Endodermal cell (in vitro differentiated cells): ENCODE results near the gene FAM72A. TPM values are rescaled to one million over a fixed set of nuclear protein-coding genes. Genes with fewer than 3 reads are reported as not detected.

Source experiments
- DNase-seq: peaks from one replicate; pipeline ENCODE4 v3.0.0-alpha.2; 2017
- H3K27ac ChIP-seq: 2 replicates; pipeline ENCODE4 v1.5.1; 2013; ENCODE audit warnings: mild to moderate bottlenecking, low read depth, low read length, moderate library complexity
- H3K27me3 ChIP-seq: 2 replicates; pipeline ENCODE4 v1.6.1; 2013; ENCODE audit warnings: mild to moderate bottlenecking, low read length, moderate library complexity; ENCODE audit not compliant: insufficient read depth, control insufficient read depth, poor library complexity, severe bottlenecking
- H3K36me3 ChIP-seq: 2 replicates; pipeline ENCODE4 v1.7.0; 2013; ENCODE audit warnings: mild to moderate bottlenecking, low read length, moderate library complexity; ENCODE audit not compliant: control insufficient read depth, insufficient read depth
- H3K4me1 ChIP-seq: one replicate; pipeline ENCODE4 v1.7.0; 2013; ENCODE audit warnings: low read length; ENCODE audit not compliant: control insufficient read depth, insufficient read depth
- H3K4me3 ChIP-seq: 2 replicates; pipeline ENCODE4 v1.5.1; 2013; ENCODE audit warnings: mild to moderate bottlenecking, low read length, moderate library complexity
- H3K9ac ChIP-seq: 2 replicates; pipeline ENCODE4 v1.6.1; 2013; ENCODE audit warnings: mild to moderate bottlenecking, low read length, moderate library complexity; ENCODE audit not compliant: poor library complexity, severe bottlenecking; ENCODE audit errors: extremely low read depth
- H3K9me3 ChIP-seq: 2 replicates; pipeline ENCODE4 v1.6.1; 2013; ENCODE audit warnings: mild to moderate bottlenecking, low read length, moderate library complexity; ENCODE audit not compliant: control insufficient read depth
- H3K27ac Mint-ChIP-seq: 2 replicates; pipeline ENCODE4 v1.8.0; 2020; ENCODE audit warnings: mixed read lengths
- H3K27me3 Mint-ChIP-seq: 2 replicates; pipeline ENCODE4 v1.8.0; 2021; ENCODE audit warnings: mild to moderate bottlenecking, mixed read lengths; ENCODE audit not compliant: insufficient read depth
- H3K36me3 Mint-ChIP-seq: 2 replicates; pipeline ENCODE4 v1.8.0; 2020; ENCODE audit warnings: low read depth, mixed read lengths
- H3K4me1 Mint-ChIP-seq: 2 replicates; pipeline ENCODE4 v1.8.0; 2020; ENCODE audit warnings: mixed read lengths
- H3K4me3 Mint-ChIP-seq: 2 replicates; pipeline ENCODE4 v1.8.0; 2020; ENCODE audit warnings: mild to moderate bottlenecking, moderate library complexity, mixed read lengths
- H3K9me3 Mint-ChIP-seq: 2 replicates; pipeline ENCODE4 v1.8.0; 2020; ENCODE audit warnings: mild to moderate bottlenecking, mixed read lengths
- WGBS, 2 experiments: methylation state at CpG; one replicate each; pipeline versions ENCODE4 v1.1.5 to v1.1.7; 2013; ENCODE audit warnings: missing lambda C conversion rate in 2 of 2, mixed read lengths in 1 of 2; ENCODE audit not compliant: insufficient coverage in 1 of 2, insufficient read length in 1 of 2; 5-methylcytosine and 5-hydroxymethylcytosine counted together
- total RNA-seq, 2 donors: library from RNA; stranded (reverse); fragmentation: NEBNext Ultra II Directional in 1 of 2; extraction: Animal tissue kit (Norgen Biotek cat#: 25700) in 1 of 2; gene quantifications; 2 replicates in 1 of 2; 3 replicates in 1 of 2; pipeline ENCODE4 v1.2.1, GENCODE V29; 2021
- TF ChIP-seq, protein P1 (sequence below): fragments of 200-600 bp; sonication (generic); conservative IDR thresholded peaks from 2 replicates; pipeline ENCODE4 v1.5.0; 2021; ENCODE audit warnings: antibody characterized with exemption, mild to moderate bottlenecking

FAM72A gene
- total RNA-seq, 2 donors from 2014 or later = 8.4 to 16.4 TPM

GRCh38 chr1:206142011-206142410 is 60.6 kb downstream of the FAM72A start:
- no peak overlapping the region for H3K4me3 Mint-ChIP-seq
- no peaks in the 10 kb centered on the region for H3K36me3 Mint-ChIP-seq
- H3K9me3 Mint-ChIP-seq = no peaks in the 10 kb centered on the region
- Histone ChIP-seq H3K27ac (no peak overlapping the region), H3K9me3 (no peaks in the 10 kb centered on the region), H3K36me3 (no peaks in the 10 kb centered on the region), H3K27me3 (peaks cover 7% of the 10 kb centered on the region), H3K4me1 (no peaks in the 10 kb centered on the region), H3K4me3 (no peak overlapping the region), H3K9ac (no peak overlapping the region)
- H3K4me1 Mint-ChIP-seq = no peaks in the 10 kb centered on the region
- no peaks in the 10 kb centered on the region for H3K27me3 Mint-ChIP-seq
- H3K27ac Mint-ChIP-seq = no peak overlapping the region
- WGBS, 2 experiments = 88 to 92% methylated on average over 2 to 3 of the region's 3 CpGs
- no peak for DNase-seq
- TF ChIP-seq, protein P1, sequence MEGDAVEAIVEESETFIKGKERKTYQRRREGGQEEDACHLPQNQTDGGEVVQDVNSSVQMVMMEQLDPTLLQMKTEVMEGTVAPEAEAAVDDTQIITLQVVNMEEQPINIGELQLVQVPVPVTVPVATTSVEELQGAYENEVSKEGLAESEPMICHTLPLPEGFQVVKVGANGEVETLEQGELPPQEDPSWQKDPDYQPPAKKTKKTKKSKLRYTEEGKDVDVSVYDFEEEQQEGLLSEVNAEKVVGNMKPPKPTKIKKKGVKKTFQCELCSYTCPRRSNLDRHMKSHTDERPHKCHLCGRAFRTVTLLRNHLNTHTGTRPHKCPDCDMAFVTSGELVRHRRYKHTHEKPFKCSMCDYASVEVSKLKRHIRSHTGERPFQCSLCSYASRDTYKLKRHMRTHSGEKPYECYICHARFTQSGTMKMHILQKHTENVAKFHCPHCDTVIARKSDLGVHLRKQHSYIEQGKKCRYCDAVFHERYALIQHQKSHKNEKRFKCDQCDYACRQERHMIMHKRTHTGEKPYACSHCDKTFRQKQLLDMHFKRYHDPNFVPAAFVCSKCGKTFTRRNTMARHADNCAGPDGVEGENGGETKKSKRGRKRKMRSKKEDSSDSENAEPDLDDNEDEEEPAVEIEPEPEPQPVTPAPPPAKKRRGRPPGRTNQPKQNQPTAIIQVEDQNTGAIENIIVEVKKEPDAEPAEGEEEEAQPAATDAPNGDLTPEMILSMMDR = no peak

- WGBS, 2 experiments = 75% methylated on average over 2 of the region's 2 CpGs; no CpG with 5 or more reads in 1 of the 2 experiments
- H3K4me3 Mint-ChIP-seq = no peak overlapping the region
- no peaks in the 10 kb centered on the region for H3K27me3 ChIP-seq
- no peak overlapping the region for H3K27ac ChIP-seq
- H3K27ac Mint-ChIP-seq = no peak overlapping the region
- H3K36me3 ChIP-seq = no peaks in the 10 kb centered on the region
- H3K4me1 ChIP-seq = no peaks in the 10 kb centered on the region
- no peaks in the 10 kb centered on the region for H3K9me3 Mint-ChIP-seq
- no peaks in the 10 kb centered on the region for H3K36me3 Mint-ChIP-seq
- DNase-seq = no peak
- H3K27me3 Mint-ChIP-seq = no peaks in the 10 kb centered on the region
- no peak overlapping the region for H3K9ac ChIP-seq
- TF ChIP-seq, protein P1 = no peak
- no peaks in the 10 kb centered on the region for H3K4me1 Mint-ChIP-seq
- no peak overlapping the region for H3K4me3 ChIP-seq
- no peaks in the 10 kb centered on the region for H3K9me3 ChIP-seq
Observed at GRCh38 chr1:206136241-206136640, 66.4 kb downstream of the FAM72A start.

Other genes starting within 250 kb of the FAM72A start
- gene RAB7B, start 199.4 kb downstream of the FAM72A start, total RNA-seq = not detected
- under 1 TPM; 0.15 to 0.42 TPM for gene CTSE, start 178.9 kb downstream of the FAM72A start, total RNA-seq
- gene RHEX, start 149.7 kb downstream of the FAM72A start, total RNA-seq = not detected
- under 1 TPM in 1 of 2 donors, not detected in 1; 0.11 TPM for gene AVPR1B, start 85.5 kb downstream of the FAM72A start, total RNA-seq
- gene SRGAP2, start 702 bp upstream of the FAM72A start, total RNA-seq = 100 to 1,000 TPM; 112 to 131 TPM